ENCODE results near the gene KRTAP19-1. TPM values are rescaled to one million over a fixed set of nuclear protein-coding genes. Genes with fewer than 3 reads are reported as not detected.
"Not testable (repeated sequence)": the region's sequence is repeated elsewhere in the genome, so short reads cannot be mapped to it uniquely, and the experiment has no call there.

KRTAP19-1 gene
- total RNA-seq, result not detected in 2 replicates

DNA sequence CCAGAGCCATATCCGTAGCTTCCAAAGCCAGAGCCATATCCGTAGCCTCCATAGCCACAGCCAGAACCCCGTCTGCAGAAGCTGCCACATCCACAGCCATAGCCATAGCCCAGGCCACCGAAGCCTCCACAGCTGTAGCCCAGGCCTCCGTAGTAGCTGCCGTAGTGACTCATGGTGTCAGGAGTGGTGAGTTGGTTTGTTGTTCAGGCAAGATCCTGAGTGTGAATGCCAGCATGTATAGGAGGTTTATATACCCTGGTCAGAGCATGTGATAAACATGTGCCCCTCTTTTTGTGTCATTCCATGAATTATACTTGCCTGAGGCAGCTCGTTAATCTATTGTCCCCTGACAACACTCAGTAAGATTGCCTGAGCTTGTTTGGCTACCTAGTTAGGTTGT lies at the start of gene KRTAP19-1:
KRTAP19-1 (minus strand) TSS at position 223 of the 400 bp plus-strand sequence; CDS start at position 173, 50 bp downstream.
- no peak for DNase-seq (ENCODE audit: low read depth in 2 of 2)

DNA sequence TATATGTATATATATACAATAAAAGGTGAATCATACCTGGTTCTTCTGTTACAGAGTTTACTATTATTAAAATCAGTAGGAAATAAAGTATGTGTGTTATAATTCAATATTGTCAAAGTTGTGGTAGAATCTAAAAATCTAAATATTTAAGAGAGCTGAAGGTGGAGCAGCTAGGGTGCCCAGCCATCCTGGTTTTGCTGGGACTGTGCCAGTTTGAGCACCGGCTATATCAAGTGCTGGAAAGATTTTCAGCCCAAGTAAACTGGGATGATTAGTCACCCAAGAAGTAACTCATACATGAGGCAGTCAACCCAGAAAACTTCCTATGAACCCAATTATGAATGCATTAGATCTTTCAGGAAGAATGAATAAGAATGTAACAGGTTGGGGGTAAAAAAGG lies 38.7 kb upstream of the KRTAP19-1 start:
- no peak for DNase-seq (ENCODE audit: low read depth in 2 of 2)

DNA sequence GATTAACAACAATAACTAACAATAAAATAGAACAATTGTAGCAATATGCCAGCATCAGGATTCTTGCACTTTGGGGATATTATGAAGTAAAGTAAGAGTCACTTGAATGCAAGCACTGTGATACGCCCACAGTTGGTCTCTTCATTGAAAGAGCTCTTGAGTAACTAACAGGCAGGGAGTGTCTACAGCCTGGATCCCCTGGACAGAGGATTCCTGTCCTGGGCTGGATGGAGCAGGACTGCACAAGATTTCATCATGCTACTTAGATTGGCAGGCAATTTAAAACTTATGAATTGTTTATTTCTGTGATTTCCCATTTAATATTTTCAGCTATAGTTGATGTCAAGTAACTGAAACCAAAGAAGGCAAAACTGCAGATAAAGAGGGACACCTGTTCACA lies 35.5 kb upstream of the KRTAP19-1 start:
- DNase-seq (ENCODE audit: low read depth in 2 of 2), result no peak

DNA sequence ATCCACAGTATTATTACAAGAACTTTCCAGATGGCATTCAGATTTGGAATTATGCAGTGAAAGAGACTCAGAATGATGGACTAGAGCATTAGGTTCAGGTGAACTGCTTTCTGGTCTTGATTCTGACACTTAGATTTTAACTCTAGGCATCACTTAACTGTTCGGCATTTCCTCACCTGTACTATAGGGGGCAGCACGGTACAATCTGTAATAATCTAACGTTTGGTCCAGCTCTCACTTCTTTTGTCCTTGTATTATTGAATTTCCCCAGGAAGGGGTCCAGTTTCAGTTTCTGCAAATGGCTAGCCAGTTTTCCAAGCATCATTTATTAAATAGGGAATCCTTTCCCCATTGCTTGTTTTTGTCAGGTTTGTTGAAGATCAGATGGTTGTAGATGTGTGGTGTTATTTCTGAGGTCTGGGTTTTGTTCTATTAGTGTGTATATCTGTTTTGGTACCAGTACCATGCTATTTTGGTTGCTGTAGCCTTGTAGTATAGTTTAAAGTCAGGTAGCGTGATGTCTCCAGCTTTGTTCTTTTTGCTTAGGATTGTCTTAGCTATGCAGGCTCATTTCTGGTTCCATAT lies 25.5 kb upstream of the KRTAP19-1 start:
- not testable (repeated sequence) for DNase-seq (ENCODE audit: low read depth in 2 of 2)

DNA sequence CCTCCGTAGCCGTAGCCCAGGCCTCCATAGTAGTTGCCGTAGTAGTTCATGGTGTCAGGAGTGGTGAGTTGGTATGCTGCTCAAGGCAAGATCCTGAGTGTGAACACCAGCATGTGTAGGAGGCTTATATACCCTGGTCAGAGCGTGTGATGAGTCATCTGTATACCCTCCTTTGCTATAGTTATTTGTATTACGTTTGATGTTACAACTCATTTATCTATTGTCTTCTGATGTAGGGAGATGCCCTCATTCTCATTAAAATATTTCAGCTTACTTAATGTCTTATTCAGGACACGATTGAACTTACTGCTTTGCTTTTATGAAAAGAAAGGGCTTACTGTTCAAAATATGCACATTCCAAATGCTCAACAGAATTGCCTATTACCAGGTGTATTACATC lies 21.9 kb upstream of the KRTAP19-1 start, which contains the start of gene KRTAP19-5:
KRTAP19-5 (minus strand) TSS at position 101 of the 400 bp plus-strand sequence; CDS start at position 50, 51 bp downstream.
- no peak for DNase-seq (ENCODE audit: low read depth in 2 of 2)

DNA sequence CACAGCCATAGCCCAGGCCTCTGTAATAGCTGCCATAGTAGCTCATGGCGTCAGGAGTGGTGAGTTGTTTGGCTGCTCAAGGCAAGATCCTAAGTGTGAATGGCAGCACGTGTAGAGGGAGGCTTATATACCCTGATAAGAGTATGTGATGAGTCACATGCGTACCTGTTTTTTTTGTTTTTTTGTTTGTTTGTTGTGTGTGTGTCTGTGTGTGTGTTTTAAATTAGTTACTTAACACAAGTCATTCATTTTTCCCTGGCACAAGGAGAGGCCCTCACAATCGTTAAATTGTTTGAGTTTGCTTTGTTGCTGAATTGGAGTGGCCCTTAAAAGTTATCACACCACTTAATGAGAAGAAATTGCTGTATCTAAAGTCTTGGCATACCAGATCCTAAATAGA lies 16.9 kb upstream of the KRTAP19-1 start, which contains the start of gene KRTAP19-4:
KRTAP19-4 (minus strand) TSS at position 101 of the 400 bp plus-strand sequence; CDS start at position 46, 55 bp downstream.
- DNase-seq (ENCODE audit: low read depth in 2 of 2), result no peak

DNA sequence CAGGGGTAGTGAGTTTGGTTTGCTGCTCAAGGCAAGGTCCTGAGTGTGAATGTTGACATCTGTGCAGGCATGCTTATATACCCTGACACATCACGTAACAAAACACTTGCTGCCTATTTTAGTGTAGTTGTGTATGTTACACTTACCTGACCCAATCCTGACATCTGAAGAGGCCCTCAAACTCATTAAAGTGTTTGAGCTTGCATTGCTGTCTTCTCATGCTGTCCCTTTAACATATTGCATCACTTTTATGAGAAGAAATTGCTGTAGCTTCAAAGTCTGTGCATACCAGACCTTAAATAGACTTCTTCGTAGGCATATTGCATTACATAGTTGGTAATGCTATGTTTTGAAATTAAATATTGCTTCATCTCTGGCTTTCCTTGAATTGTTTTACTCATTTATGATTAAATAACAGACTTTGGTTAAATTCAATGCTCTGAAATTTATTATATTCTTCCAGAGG lies 11.8 kb upstream of the KRTAP19-1 start, which contains the start of gene KRTAP19-3:
KRTAP19-3 (minus strand) TSS at position 51 of the 466 bp plus-strand sequence. CDS start 56 bp downstream, outside the sequence.
- no peak for DNase-seq (ENCODE audit: low read depth in 2 of 2)

DNA sequence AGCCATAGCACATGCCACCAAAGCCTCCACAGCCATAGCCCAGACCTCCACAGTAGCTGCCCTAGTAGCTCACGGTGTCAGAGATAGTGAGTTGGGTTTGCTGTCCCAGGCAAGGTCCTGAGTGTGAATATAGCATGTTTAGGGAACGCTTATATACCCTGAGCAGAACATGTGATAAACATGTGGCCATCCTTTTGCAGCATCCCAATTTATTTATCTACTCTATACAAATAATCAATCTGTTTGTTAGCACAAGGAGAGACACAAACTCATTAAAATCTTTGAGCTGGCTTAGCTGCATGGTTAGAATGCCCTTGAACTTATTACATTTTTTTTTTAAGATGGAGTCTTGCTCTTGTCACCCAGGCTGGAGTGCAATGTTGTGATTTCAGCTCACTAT lies 7.2 kb upstream of the KRTAP19-1 start, which contains the start of gene KRTAP19-2:
KRTAP19-2 (minus strand) TSS at position 101 of the 400 bp plus-strand sequence; CDS start at position 13, 88 bp downstream.
- DNase-seq (ENCODE audit: low read depth in 2 of 2), result no peak

DNA sequence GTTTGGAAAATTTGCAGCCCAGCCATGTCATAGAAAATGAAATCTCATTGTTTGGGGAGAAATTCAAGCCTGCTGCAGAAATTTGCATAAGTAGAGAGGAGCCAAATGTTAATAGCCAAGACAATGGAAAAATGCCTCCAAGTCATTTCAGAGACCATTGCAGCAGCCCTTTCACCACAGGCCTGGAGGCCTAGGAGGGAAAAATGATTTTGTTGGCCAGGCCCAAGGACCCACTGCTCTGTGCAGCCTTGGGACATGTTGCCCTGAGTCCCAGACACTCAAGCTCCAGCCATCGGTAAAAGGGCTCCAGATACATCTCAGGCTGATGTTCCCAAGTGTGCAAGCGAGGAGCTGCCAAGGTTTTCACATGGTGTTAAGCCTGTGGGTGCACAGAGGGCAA lies 6.0 kb upstream of the KRTAP19-1 start:
- DNase-seq (ENCODE audit: low read depth in 2 of 2), result no peak

DNA sequence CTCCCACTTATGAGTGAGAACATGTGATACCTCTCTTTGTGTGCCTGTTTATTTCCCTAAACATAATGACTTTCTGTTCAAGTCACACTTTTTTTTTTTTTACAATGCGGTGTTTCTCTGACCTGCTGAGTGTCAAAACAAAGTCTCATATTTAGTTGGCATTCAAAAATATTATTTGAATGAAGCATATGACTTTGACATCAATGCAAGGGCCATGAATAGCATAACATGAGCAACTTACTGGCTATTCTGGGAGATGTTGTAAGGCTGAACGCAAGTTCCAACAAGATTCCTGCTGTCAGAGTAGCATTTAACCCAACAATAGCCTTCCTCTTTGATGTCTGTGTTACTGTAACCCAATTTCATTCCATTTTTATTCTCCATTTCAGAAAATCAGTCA lies 2.0 kb upstream of the KRTAP19-1 start:
- DNase-seq (ENCODE audit: low read depth in 2 of 2), result no peak

DNA sequence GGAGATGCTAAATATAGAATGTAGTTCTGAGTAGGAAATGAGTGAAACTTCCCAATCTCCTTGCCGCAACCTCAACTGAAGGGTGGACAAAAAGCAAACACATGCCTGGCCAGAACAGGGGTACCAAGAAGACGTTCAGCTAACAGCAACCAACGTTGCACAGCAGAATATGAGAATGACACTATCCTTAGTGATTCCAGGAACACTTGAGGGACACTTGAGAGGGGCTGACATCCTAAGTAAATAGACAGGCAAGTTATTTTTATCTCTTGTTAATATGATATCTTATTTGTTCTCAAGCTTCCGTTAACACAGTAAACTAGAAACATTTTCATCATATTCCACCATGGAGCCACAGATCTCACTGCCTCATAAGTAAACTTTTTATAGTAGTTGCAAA lies 908 bp downstream of the KRTAP19-1 start:
- DNase-seq (ENCODE audit: low read depth in 2 of 2), result no peak

DNA sequence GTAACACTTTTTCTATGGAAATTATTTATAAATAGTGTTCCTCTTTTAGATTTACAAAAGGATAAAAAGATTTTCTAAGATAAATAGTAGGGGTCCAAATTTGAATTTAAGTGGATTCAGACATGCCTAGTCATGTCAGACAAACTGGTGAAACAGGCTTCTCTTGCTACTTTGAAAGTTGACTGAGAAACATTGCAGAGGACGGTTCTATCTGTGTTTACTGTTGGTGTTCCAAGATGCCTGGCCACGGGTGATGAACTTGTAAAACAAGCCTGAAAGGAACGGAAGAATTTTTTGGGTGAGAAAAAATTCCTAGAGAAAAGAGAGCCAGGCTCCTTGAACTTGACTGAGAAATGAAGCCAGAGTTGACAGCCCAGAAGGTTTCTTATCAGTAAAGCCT lies 2.2 kb downstream of the KRTAP19-1 start:
- DNase-seq (ENCODE audit: low read depth in 2 of 2), result no peak

DNA sequence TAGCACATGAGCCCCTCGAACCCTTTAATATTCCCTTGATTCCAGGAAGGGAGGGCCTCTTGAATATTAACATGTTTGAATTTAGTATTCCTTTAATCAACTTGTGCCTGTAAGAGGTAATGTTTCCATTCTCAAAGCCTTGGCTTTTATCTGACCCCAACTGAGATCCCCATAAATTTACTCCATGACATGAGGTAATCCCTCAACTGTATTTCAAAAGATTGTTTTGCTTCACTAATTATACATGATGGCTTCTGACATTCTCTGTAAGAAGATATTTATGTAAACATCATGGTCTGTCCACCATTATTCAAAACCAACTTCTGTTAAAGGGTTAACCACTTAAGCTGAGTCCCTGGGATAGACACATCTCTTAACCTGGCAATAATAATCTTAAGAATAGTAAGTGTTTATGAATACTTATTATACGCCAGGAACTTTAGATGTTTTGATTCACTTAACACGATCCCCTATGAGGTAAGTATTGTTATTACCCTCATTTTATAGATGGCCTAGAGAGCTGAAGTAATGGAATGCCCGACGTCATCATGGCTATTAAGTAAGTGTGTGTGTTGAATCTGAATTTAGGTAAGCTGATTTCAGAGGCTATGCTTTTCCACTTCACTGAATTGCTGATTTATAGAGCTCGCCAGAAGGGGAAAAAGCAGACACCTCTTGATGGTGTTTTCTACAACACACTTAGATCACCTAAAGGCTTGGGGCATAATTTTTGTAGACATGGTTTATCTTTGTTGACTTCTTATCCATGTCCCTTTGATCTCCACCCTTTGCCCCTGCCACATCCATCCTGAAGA lies 11.1 kb downstream of the KRTAP19-1 start:
- no peak for DNase-seq (ENCODE audit: low read depth in 2 of 2)

DNA sequence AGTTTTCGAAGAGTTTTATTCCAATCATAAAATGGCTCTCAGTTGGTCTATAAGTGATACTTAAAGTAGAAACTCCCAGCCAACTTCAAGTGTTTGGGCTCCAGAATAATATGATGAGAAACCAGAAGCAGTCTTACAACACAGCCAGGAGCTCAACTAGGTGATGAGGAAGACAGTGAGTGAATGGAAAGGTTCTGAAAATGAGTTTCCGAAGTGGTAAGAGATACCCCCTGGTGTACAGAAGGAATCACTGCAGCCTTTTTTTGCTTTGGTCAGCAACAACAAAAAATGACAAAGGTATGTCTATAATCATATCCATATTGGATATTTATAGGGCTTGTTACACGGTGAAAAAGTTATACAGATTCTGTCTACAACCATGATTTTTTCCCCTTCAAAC lies 16.5 kb downstream of the KRTAP19-1 start:
- no peak for DNase-seq (ENCODE audit: low read depth in 2 of 2)

DNA sequence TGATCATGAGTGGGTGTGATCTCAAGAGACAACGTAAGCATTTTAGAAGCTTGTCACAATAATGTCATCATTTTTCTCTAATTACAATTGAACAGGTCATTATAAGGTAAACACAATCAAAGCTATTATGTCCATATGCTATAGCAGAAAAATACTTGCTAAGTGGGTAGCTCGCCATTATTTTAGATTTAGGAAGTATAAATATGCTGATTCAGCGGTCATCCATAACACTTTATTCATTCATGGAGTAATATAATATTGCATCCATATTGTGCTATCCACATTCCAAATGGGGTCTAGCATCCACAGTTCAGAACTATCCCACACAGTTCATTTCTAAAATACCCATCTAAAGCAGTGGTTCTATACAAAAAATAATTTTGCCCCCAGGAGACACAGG lies 31.7 kb downstream of the KRTAP19-1 start:
- DNase-seq (ENCODE audit: low read depth in 2 of 2), result no peak

DNA sequence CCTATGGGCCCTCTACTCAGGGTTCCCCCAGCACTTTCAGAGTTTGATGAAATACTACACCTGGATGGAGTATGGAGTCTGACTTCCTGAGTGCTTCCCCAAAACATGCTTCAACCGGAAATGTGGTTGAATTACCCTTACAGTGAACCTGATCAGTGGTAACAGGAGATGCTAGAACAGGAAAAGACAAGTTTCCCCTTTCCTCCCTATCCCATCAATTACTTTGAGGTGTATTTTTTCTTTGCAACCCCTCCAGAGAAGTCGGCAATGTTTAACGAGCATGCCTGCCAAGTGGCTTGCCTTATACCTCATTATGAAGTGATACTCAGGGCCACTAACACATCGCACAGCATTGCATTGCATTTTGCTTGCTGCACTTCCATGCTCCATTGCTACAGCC lies 33.1 kb downstream of the KRTAP19-1 start:
- DNase-seq (ENCODE audit: low read depth in 2 of 2), result no peak

DNA sequence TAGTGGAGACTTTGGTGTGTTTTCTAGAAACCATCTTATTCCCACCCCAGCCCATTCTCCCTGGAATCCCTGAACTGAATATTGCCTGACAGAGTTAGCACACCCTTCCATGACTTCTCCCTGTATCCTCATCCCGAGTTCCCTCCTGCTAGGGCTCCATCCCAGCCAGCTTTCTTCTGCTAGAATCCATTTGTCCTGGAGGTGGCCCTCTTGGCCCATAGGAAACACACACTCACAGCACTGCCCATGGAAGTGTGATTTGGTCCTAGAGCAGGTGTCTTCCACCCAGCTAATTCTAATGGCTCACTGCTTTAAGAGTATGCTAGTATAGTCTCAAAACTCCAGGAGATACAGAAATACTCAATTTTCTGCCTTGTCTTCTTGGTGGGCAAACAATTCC lies 36.0 kb downstream of the KRTAP19-1 start:
- DNase-seq (ENCODE audit: low read depth in 2 of 2), result no peak

DNA sequence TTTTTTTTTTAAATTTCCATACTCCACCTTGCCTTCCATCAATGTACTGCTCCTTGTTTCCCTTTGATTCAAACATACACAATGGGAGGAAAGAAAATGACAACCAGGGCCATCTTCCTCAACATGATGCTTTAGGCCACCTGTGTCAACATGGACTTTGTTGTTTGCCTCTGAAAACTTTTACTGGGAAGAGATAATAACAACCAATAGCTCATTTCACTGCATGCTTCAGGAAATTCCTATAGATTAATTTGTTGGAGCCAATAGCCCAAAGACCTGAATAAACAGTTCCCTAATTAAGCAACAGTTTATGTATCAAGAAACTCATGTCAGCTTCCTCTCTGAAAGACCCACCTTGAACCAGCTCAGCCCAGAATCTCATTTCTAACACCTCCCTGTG lies 36.9 kb downstream of the KRTAP19-1 start:
- no peak for DNase-seq (ENCODE audit: low read depth in 2 of 2)

DNA sequence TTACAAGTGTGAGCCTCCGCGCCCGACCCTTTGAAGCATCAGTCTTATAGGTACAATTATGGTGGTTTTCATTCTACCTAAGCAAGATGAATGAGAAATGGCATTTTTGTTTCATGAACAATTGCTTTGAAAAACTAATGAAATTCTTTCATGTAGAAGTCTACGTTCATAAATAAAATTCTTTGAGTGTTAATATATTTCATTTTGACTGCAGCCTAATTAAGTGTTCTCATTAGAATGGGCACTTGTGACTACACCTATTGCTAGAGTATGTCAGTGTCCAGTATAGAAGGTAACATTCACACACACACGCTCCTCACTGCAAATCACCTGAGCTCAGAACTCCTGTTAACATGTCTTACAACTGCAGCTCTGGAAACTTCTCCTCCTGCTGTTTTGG lies 40.2 kb downstream of the KRTAP19-1 start, which contains the start of gene KRTAP15-1:
KRTAP15-1 (plus strand) TSS at position 301 of the 400 bp plus-strand sequence; CDS start at position 354, 53 bp downstream.
- no peak for DNase-seq (ENCODE audit: low read depth in 2 of 2)

DNA sequence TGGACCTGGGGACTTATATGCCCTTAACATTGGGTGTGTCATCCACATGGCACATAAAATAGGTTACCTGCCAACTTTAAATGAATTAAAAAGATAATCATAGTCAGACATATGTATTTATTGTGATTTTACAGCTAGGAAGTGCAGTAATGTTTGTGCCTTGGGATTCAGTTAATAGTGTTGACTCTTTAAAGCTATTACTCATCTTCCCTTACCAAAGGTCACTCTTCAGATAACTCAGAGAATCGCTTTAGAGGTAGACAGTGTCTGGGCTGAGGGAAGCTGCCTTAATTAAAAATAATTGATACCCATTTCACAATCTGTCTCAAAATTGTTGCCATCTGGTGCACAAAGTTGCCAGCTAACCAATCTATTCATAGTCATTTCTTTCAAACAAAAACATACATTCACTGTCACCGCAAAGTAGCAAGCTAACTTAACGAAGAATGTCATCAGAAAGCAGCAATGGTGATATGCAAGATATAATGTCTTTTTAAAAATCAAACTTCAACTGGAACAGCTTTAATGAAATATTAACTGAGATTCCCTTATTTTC lies 43.1 kb downstream of the KRTAP19-1 start:
- no peak for DNase-seq (ENCODE audit: low read depth in 2 of 2)

DNA sequence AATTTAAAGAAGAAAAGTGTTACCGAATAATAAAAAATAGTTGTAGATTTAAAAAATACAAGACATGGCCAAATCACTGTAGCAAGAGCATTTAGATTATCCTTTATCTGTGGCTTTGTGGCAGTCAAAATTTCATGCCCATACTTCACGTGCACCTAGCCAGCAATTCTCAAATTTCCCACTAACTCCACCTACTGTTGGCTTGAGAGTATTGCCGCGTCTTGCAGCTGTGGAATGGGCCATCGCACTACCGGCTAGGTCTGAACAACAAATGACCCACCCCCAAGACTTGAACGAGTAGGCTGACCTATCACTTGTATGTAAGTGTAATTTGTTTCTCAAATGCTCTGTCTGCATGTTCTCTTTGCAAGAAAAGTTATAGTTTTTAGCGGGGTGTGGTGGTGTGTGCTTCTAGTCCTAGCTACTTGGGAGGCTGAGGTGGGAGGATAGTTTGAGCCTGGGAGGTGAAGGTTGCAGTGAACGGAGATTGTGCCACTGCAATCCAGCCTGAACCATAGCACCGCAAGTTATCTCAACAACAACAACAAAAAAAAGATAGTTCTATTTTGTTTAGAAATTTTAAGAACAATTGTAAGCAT lies 46.0 kb downstream of the KRTAP19-1 start:
- DNase-seq (ENCODE audit: low read depth in 2 of 2), result no peak

Data from dermis microvascular lymphatic vessel endothelial cell (primary cell).